MM.1S (cell line): ENCODE data around the gene PTPRD.

Source experiments
- CTCF ChIP-seq: fragments of 300-600 bp; sonication (generic); IDR thresholded peaks from 2 replicates; pipeline ENCODE4 v1.5.1; 2016; ENCODE audit warnings: antibody characterized with exemption, low read length, mixed read lengths
- EZH2 ChIP-seq: fragments of 300-600 bp; sonication (generic); optimal IDR thresholded peaks from 2 replicates; pipeline ENCODE3; 2017; ENCODE audit warnings: low read depth, mild to moderate bottlenecking, antibody characterized with exemption, low read length, mixed read lengths
- EZH2phosphoT487 ChIP-seq: fragments of 300-600 bp; sonication (generic); IDR thresholded peaks from 2 replicates; pipeline ENCODE4 v1.6.1; 2018; ENCODE audit warnings: antibody characterized with exemption, low read length

DNA sequence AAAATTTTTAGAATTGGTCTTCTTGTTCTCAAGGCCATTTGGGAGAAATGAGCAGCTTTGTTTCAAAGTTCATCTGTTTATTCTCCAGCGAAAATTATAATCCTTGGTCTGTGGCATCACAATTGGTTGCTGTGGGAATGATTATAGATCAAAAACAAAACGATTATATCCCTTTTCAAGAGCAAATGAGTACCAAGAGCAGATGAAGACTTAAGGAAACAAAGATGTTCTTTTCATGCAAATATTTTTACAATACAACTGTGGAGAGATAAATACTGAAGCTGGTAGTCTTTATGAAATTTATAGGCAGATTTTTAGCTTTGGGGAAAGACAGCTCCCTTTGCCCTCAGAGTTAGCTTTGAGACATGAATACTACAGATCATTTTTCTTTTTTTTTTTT, 2192.4 kb downstream of the PTPRD start:
- TF ChIP-seq EZH2: no peak
- TF ChIP-seq CTCF: no peak
- TF ChIP-seq EZH2phosphoT487: no peak
